Sigmoid colon (tissue), 7 donors: ENCODE results near the gene ENO3. TPM values are rescaled to one million over a fixed set of nuclear protein-coding genes. Genes with fewer than 3 reads are reported as not detected.
A peak's percentile ranks its signal among the peaks of the same experiment; 100 is the strongest.

Source experiments
- DNase-seq: peaks from one replicate; pipeline ENCODE4 v3.0.0-alpha.2; 2019
- H3K27ac ChIP-seq, 4 donors: fragments of 200-600 bp; sonication (generic); one replicate each; pipeline ENCODE4 v1.5.1; 2016 to 2019; ENCODE audit warnings: mild to moderate bottlenecking in 1 of 4
- H3K27me3 ChIP-seq, 3 donors: fragments of 200-600 bp; sonication (generic); one replicate each; pipeline ENCODE4 v1.5.1; 2019; ENCODE audit warnings: mild to moderate bottlenecking in 1 of 3
- H3K36me3 ChIP-seq, 4 donors: fragments of 200-600 bp; sonication (generic); one replicate each; pipeline ENCODE4 v1.5.1; 2016 to 2019
- H3K4me1 ChIP-seq, 4 donors: fragments of 200-600 bp; sonication (generic); one replicate each; pipeline ENCODE4 v1.5.1; 2017 to 2019
- H3K4me3 ChIP-seq, 4 donors: fragments of 200-600 bp; sonication (generic); one replicate each; pipeline ENCODE4 v1.5.1; 2017 to 2019; ENCODE audit warnings: mild to moderate bottlenecking in 2 of 4, moderate library complexity in 1 of 4
- H3K9me3 ChIP-seq, 4 donors: fragments of 200-600 bp in 3 of 4; sonication (generic) in 3 of 4; one replicate each; pipeline versions ENCODE4 v1.5.1 to v1.6.1; 2013 to 2019
- EP300 ChIP-seq, 4 donors: sonication (generic); formaldehyde crosslinking; IDR thresholded peaks; one replicate each; pipeline ENCODE4 v1.6.1; 2017; ENCODE audit warnings: antibody characterized with exemption in 4 of 4
- POLR2A ChIP-seq, 2 donors: fragments of 450-650 bp; IDR thresholded peaks; one replicate each; pipeline ENCODE4 v1.6.1; 2016; ENCODE audit warnings: antibody characterized with exemption in 2 of 2, mild to moderate bottlenecking in 2 of 2, moderate library complexity in 2 of 2
- POLR2AphosphoS5 ChIP-seq, 4 donors: sonication (generic); formaldehyde crosslinking; IDR thresholded peaks; one replicate each; pipeline ENCODE4 v1.6.1; 2017; ENCODE audit warnings: antibody characterized with exemption in 4 of 4
- WGBS, 2 donors: extraction: QIAGEN DNeasy Blood & Tissue Kit; methylation state at CpG; one replicate each; pipeline ENCODE4 v1.1.7; 2013; 5-methylcytosine and 5-hydroxymethylcytosine counted together
- intact Hi-C: fragments of 100-400 bp; cut with DNase I; formaldehyde crosslinking; loops from one replicate; pipeline ENCODE4 v1.15.1; 2023
- polyA plus RNA-seq, 3 donors: library from polyadenylated mRNA; stranded (reverse); fragments of 200-250 nt; gene quantifications; one replicate each; pipeline ENCODE4 v1.2.3, GENCODE V29; 2013
- total RNA-seq, 4 donors: library from RNA; depleted of rRNA; stranded (reverse); fragments of >200 nt; gene quantifications; one replicate each; pipeline ENCODE4 v1.1.0, GENCODE V29; 2016
- TF ChIP-seq, protein P1 (sequence below), 4 experiments: fragments of 450-650 bp in 3 of 4; fragments of 200-600 bp in 1 of 4; IDR thresholded peaks; one replicate each; pipeline ENCODE4 v1.5.1; 2016 to 2019; ENCODE audit warnings: antibody characterized with exemption in 4 of 4, mild to moderate bottlenecking in 3 of 4, moderate library complexity in 2 of 4
- donor health status: healthy with polysubstance abuse.
- donor health status: Bipolar disorder and iron deficiency.
- donor health status: healthy.

ENO3 gene
- total and polyA plus RNA-seq, 7 donors, result 0.69 to 10.3 (median 5.4) TPM

DNA sequence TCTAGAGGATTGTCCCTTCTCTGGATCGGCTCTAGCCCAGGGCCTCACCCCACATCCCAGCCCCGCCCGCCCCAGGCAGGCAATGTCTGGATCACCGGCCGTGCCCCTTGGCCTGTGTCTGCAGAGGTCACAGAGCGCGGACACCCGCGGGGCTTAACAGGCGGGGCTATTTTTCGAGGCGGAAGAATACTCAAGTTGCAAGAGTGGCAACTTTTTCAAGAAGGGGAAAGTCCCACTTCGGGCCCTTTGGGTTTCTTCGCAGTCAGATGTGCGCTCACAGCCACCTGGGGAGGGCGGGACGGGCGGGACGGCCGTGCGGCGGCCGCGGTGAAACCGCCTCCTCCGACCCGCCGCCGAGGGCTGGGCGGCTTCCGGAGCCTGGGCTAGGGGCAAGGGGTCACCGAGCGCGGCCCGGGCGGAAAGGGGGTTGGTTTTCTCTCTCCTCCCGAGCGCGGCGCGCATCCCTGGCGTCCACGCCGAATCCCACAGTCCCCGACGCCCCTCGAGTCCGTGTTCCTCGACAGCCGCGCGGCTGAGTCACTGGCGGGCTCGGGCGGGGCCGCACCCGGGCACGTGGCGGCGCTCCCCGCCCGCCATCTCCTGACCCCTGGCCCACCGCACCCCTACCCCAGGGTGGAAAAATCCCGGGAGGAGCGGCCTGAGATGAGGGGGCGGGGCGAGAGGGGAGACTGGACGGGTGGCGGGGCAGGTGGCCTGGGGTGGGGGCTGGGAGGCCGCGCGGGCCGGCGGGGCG is 1.4 kb upstream of the ENO3 start:
- intact Hi-C loops, result loop anchor here (1.0 kb wide), 1 partner anchor 18 kb away; the partner anchor contains the start of gene SPAG7
- peak in 2 of 4 donors; percentile 40 to 42 for TF ChIP-seq POLR2AphosphoS5 (IDR thresholded peaks at IDR 0.05)
- TF ChIP-seq, protein P1, sequence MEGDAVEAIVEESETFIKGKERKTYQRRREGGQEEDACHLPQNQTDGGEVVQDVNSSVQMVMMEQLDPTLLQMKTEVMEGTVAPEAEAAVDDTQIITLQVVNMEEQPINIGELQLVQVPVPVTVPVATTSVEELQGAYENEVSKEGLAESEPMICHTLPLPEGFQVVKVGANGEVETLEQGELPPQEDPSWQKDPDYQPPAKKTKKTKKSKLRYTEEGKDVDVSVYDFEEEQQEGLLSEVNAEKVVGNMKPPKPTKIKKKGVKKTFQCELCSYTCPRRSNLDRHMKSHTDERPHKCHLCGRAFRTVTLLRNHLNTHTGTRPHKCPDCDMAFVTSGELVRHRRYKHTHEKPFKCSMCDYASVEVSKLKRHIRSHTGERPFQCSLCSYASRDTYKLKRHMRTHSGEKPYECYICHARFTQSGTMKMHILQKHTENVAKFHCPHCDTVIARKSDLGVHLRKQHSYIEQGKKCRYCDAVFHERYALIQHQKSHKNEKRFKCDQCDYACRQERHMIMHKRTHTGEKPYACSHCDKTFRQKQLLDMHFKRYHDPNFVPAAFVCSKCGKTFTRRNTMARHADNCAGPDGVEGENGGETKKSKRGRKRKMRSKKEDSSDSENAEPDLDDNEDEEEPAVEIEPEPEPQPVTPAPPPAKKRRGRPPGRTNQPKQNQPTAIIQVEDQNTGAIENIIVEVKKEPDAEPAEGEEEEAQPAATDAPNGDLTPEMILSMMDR (IDR thresholded peaks at IDR 0.05), result no peak
- Histone ChIP-seq H3K9me3 (no peaks in the 10 kb centered on the region), H3K36me3 (peaks cover 5 to 23% (median 16%) of the 10 kb centered on the region in 4 donors), H3K27ac (peak overlapping the region; percentile 98 to 100 (median 99)), H3K27me3 (no peaks in the 10 kb centered on the region), H3K4me1 (peaks cover 0 to 52% (median 38%) of the 10 kb centered on the region in 4 donors), H3K4me3 (peak overlapping the region; percentile 80 to 99 (median 96))
- 1% methylated on average over 75 of the region's 75 CpGs for WGBS, 2 donors
- DNase-seq, result peak; percentile 89

- intact Hi-C loops, result no loop called here
Observed at GRCh38 chr17:4950075-4950745, 709 bp upstream of the ENO3 start.

GRCh38 chr17:4951486-4951885 is 567 bp downstream of the ENO3 start:
- TF ChIP-seq POLR2AphosphoS5 (IDR thresholded peaks at IDR 0.05) (no peak), POLR2A (IDR thresholded peaks at IDR 0.05) (no peak), EP300 (IDR thresholded peaks at IDR 0.05) (no peak)
- TF ChIP-seq, protein P1 (IDR thresholded peaks at IDR 0.05), result no peak
- no peak overlapping the region for H3K4me3 ChIP-seq
- H3K36me3 ChIP-seq, result peaks cover 0 to 4% (median under 1%) of the 10 kb centered on the region in 4 donors
- intact Hi-C loops, result no loop called here
- peak overlapping the region; percentile 98 to 100 (median 99) for H3K27ac ChIP-seq
- H3K27me3 ChIP-seq, result no peaks in the 10 kb centered on the region
- H3K4me1 ChIP-seq, result peaks cover 0 to 32% (median 18%) of the 10 kb centered on the region in 4 donors
- WGBS, 2 donors, result 93 to 97% methylated on average over 3 of the region's 3 CpGs
- no peaks in the 10 kb centered on the region for H3K9me3 ChIP-seq
- no peak for DNase-seq

More at GRCh38 chr17:4950075-4950745, 709 bp upstream of the ENO3 start:
- DNase-seq, result peak; percentile 83
- Histone ChIP-seq H3K4me1 (peaks cover 0 to 44% (median 31%) of the 10 kb centered on the region in 4 donors), H3K9me3 (no peaks in the 10 kb centered on the region), H3K27ac (peak overlapping the region; percentile 98 to 100 (median 99)), H3K27me3 (no peaks in the 10 kb centered on the region), H3K4me3 (peak overlapping the region; percentile 80 to 99 (median 96)), H3K36me3 (peaks cover 0 to 16% (median 11%) of the 10 kb centered on the region in 4 donors)
- WGBS, 2 donors, result 2 to 6% methylated on average over 52 of the region's 52 CpGs
- peak in 1 of 4 donors; percentile 2 for TF ChIP-seq POLR2AphosphoS5 (IDR thresholded peaks at IDR 0.05)
- no peak for TF ChIP-seq POLR2A (IDR thresholded peaks at IDR 0.05)

DNA sequence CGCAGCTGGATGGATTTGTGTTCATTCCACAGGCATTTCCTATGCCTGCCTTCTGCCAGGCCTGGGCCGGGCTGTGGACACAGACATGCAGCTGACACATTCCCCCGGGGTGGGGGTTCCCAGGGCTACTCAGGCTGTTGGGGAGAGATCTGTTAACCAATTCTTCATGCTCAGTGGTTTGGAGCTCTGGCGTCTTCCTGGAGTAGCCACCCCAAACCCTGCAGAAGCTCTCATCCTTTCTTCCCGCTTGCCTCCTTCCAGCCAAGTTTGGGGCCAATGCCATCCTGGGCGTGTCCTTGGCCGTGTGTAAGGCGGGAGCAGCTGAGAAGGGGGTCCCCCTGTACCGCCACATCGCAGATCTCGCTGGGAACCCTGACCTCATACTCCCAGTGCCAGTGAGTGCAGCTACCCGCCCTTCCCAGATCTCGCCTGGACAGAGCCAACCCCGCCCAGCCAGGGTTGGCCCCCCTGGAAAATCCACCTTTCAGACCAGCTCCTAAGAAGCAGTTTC is 2.6 kb downstream of the ENO3 start:
- H3K9me3 ChIP-seq, result no peaks in the 10 kb centered on the region
- intact Hi-C loops, result no loop called here
- H3K4me1 ChIP-seq, result peaks cover 0 to 26% (median 14%) of the 10 kb centered on the region in 4 donors
- H3K27me3 ChIP-seq, result no peaks in the 10 kb centered on the region
- H3K27ac ChIP-seq, result no peak overlapping the region
- 75 to 84% methylated on average over 14 of the region's 14 CpGs for WGBS, 2 donors
- H3K4me3 ChIP-seq, result no peak overlapping the region
- DNase-seq, result no peak
- TF ChIP-seq EP300 (IDR thresholded peaks at IDR 0.05), result no peak
- TF ChIP-seq, protein P1 (IDR thresholded peaks at IDR 0.05), result no peak
- no peak for TF ChIP-seq POLR2A (IDR thresholded peaks at IDR 0.05)
- no peak for TF ChIP-seq POLR2AphosphoS5 (IDR thresholded peaks at IDR 0.05)
- peaks cover 0 to 5% (median 2%) of the 10 kb centered on the region in 4 donors for H3K36me3 ChIP-seq

GRCh38 chr17:4955091-4955490 is 4.2 kb downstream of the ENO3 start:
- intact Hi-C loops, result no loop called here
- WGBS, 2 donors, result 97 to 98% methylated on average over 8 of the region's 8 CpGs
- H3K4me1 ChIP-seq, result peaks cover 0 to 15% (median 13%) of the 10 kb centered on the region in 4 donors

More at GRCh38 chr17:4955091-4955490, 4.2 kb downstream of the ENO3 start:
- H3K36me3 ChIP-seq, result peaks cover 8 to 21% (median 14%) of the 10 kb centered on the region in 4 donors
- no peaks in the 10 kb centered on the region for H3K9me3 ChIP-seq
- TF ChIP-seq, protein P1 (IDR thresholded peaks at IDR 0.05), result no peak
- TF ChIP-seq EP300 (IDR thresholded peaks at IDR 0.05) (no peak), POLR2A (IDR thresholded peaks at IDR 0.05) (no peak), POLR2AphosphoS5 (IDR thresholded peaks at IDR 0.05) (no peak)
- no peak overlapping the region for H3K27ac ChIP-seq
- no peak for DNase-seq
- H3K27me3 ChIP-seq, result no peaks in the 10 kb centered on the region
- H3K4me3 ChIP-seq, result no peak overlapping the region
